ENCODE results near the gene CLEC16A.

CLEC16A gene

GRCh38 chr16:11035096-11035495, 90.7 kb downstream of the CLEC16A start:
- ChIA-PET CTCF (interaction anchor here (1.0 kb wide), 1 partner anchor 10 kb away, joined by 7 read pairs; no protein-coding TSS in a partner anchor), POLR2A (ENCODE audit: low non-redundant PET) (no interaction called here)
- H3K27ac ChIP-seq: peak overlapping the region; percentile 88
- DNase-seq (ENCODE audit: low spot score): no peak
- no peak for TF ChIP-seq CTCF (conservative IDR thresholded peaks at IDR 0.05; ENCODE audit: low read depth)

DNA sequence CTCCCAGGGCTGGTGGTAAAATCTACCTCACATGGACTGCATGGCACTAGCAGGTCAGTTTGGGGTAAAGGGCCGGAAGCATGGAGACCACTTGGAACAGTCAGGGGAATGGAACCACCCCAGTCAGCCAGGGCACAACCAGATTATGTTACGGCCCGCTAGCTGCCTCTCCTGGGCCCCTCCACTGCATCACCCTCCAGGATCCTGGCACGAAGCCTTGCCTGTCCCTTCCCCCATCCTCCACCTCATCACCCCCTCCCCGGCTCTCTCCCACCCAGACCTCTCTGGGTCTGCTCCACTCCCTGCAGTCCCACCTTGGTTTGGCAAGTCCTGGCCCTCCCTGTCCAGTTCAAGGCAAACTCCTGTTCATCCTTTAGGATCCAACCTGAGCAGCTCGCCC, 91.7 kb downstream of the CLEC16A start:
- ChIA-PET POLR2A (ENCODE audit: low non-redundant PET) (no interaction called here), CTCF (interaction anchor here (0.5 kb wide), 1 partner anchor 30 kb away, joined by 4 read pairs; no protein-coding TSS in a partner anchor)
- no peak for TF ChIP-seq CTCF (conservative IDR thresholded peaks at IDR 0.05; ENCODE audit: low read depth)
- no peak for DNase-seq (ENCODE audit: low spot score)
- H3K27ac ChIP-seq: no peak overlapping the region

- POLR2A ChIA-PET (ENCODE audit: low non-redundant PET): no interaction called here
- no peak for DNase-seq (ENCODE audit: low spot score)
- no peak overlapping the region for H3K27ac ChIP-seq
- CTCF ChIA-PET: interaction anchor here (0.6 kb wide), 1 partner anchor 170 kb away, joined by 3 read pairs; no protein-coding TSS in a partner anchor
- TF ChIP-seq CTCF (conservative IDR thresholded peaks at IDR 0.05; ENCODE audit: low read depth): no peak
These were observed 92.6 kb downstream of the CLEC16A start for GRCh38 chr16:11036868-11037410.

GRCh38 chr16:11038305-11038704, 93.9 kb downstream of the CLEC16A start:
- ChIA-PET POLR2A (ENCODE audit: low non-redundant PET) (no interaction called here), CTCF (interaction anchor here (0.6 kb wide), 1 partner anchor 36 kb away, joined by 3 read pairs; no protein-coding TSS in a partner anchor)
- DNase-seq (ENCODE audit: low spot score): no peak
- TF ChIP-seq CTCF (conservative IDR thresholded peaks at IDR 0.05; ENCODE audit: low read depth): no peak
- H3K27ac ChIP-seq: no peak overlapping the region

- POLR2A ChIA-PET (ENCODE audit: low non-redundant PET): interaction anchor here (0.6 kb wide), 1 partner anchor 64 kb away, joined by 3 read pairs; no protein-coding TSS in a partner anchor
- H3K27ac ChIP-seq: peak overlapping the region; percentile 53
- DNase-seq (ENCODE audit: low spot score): peak; percentile 54
- CTCF ChIA-PET: interaction anchor here (0.6 kb wide), 1 partner anchor 35 kb away, joined by 3 read pairs; no protein-coding TSS in a partner anchor
- TF ChIP-seq CTCF (conservative IDR thresholded peaks at IDR 0.05; ENCODE audit: low read depth): no peak
These were observed 94.4 kb downstream of the CLEC16A start for GRCh38 chr16:11038777-11039176.

GRCh38 chr16:11039726-11040125, 95.4 kb downstream of the CLEC16A start:
- CTCF ChIA-PET: no interaction called here
- POLR2A ChIA-PET (ENCODE audit: low non-redundant PET): no interaction called here
- DNase-seq (ENCODE audit: low spot score): no peak
- peak overlapping the region; percentile 53 for H3K27ac ChIP-seq
- TF ChIP-seq CTCF (conservative IDR thresholded peaks at IDR 0.05; ENCODE audit: low read depth): no peak

Data from RWPE1 (cell line).